NCI-H2196 (cell line): ENCODE data around the gene ATXN7L3.
"Not testable (repeated sequence)": the region's sequence is repeated elsewhere in the genome, so short reads cannot be mapped to it uniquely, and the experiment has no call there.

Experiments used
- DNase-seq: peaks from one replicate; lab custom pipeline; 2025; ENCODE audit not compliant: unreplicated experiment; lab: John Stamatoyannopoulos, UW

ATXN7L3 gene

GRCh38 chr17:44176671-44177501 lies 22.8 kb downstream of the ATXN7L3 start:
- no peak for DNase-seq

DNA sequence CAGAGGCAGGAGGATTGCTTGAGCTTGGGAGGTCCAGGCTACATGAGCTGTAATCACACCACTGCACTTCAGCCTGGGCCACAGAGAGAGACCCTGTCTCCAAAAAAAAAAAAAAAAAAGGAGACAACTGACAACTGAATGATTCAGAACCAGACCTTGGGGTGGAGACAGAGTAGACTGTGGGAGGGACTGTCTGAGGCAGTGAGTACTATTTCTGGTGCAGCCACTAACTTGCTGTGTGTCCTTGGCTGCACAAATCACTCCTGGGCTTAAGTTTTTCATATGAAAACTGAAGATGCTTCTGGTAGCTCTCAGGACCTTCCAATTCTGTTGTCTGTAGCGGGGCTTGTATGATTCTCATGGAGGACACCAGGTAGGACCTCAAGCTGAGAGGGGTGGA lies 23.4 kb downstream of the ATXN7L3 start:
- DNase-seq: no peak

DNA sequence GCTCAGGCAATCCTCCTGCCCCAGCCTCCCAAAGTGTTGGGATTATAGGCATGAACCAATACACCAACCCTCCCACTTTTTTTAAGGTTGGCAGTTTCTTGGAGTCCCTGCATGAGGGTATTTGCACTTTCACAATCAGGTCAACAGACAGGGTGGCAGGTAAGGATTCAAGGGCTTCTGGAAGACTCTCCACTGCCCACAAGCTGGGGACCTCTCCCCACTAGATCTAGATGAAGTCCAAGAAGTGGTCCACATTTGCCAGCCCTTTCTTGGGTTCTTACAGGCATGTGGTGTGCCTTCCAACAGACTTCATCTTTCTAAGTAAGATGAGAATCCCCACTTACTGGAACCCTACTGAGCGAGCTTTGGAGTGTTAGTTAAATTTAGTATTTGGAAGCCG lies 25.3 kb downstream of the ATXN7L3 start:
- no peak for DNase-seq

DNA sequence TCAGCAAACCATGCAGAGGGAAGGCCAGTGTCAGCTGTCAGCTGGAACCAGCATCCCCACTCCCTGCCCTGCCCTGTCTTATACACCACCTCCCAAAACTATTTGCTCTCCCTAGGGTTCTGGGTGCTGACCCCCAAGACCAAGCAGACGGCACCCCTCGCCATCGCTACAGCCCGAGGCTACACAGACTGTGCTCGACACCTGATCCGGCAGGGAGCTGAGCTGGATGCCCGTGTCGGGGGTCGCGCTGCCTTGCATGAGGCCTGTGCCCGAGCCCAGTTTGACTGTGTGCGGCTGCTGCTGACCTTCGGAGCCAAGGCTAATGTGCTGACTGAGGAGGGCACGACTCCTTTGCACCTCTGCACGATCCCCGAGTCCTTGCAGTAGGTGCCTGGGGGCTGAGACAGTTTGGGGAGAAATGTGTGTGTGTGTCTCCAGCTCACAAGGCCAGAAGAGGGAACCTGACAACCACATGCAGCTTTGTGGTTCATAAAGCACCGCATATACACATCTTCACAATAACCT lies 27.7 kb downstream of the ATXN7L3 start:
- no peak for DNase-seq

DNA sequence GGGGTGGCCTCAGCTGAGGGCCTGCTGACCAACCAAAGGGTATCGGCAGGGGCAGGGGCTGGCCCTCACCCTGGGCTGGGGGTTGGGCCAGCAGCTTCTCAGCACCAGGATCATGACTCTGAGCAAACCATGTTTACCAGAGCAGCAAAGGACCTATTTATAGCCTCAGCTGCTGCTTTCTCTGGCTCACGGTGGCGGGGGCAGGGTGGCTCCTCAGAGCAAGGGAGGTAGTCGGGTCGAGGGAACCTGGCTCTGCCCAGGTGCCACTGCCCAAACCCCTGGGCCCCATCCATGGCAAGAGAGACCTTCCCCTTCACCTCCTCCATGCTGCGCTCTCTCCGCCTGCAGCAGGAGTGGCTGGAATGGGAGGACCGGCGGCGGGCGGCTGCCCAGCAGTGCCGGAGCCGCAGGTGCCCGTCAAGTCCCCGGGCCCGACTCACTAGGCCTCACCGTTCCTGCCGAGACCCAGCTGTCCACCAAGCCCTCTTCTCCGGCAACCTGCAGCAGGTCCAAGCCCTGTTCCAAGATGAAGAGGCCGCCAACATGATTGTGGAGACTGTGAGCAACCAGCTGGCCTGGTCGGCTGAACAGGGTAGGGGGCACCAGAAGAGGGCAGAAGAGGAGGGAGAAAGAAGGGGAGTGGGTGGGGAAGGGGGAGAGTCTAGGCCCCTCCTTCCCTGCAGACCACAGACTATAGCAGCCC lies 29.0 kb downstream of the ATXN7L3 start, which contains the start of gene ASB16:
ASB16 (plus strand) TSS at position 206 of the 703 bp plus-strand sequence; CDS start at position 292, 86 bp downstream.
- peak; percentile 41 for DNase-seq

- DNase-seq: no peak
Observed at GRCh38 chr17:44170135-44170498, 29.6 kb downstream of the ATXN7L3 start.

DNA sequence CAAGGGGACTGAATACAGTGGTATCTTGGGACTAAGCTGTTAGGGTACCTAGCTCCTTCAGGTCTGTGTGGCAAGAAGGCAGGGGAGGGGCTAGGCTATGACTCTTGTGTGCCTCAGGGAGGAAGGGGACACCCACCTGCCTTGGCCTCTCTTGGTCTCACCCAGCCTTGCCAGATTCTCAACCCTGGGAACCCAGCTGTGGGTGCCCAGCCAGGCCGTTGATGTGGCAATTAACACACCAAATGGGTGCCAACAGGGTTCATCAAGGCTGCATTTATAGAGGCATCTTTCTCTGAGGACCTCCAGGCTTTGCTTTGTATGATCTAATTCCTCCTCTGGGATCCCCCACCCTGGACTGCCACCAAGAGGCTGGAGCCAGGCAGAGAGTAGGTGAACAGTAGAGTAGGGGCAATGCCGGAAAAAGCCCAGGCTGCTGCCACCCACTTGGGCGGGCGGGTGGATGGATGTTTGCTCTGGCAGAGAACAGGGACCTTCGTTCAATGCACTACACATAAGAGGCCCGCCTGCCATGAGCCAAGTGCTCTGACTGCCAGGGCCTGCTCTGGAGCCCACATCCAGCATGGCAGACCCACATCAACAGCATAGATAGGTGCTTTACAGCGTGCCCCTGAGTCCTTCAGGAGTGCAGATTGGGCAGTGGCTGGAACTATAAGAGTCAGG lies 32.4 kb downstream of the ATXN7L3 start:
- DNase-seq: no peak

- no peak for DNase-seq
Observed at GRCh38 chr17:44164476-44164875, 35.2 kb downstream of the ATXN7L3 start.

GRCh38 chr17:44159519-44160210 lies 40.0 kb downstream of the ATXN7L3 start:
- DNase-seq: no peak

- DNase-seq: peak; percentile 41
Observed at GRCh38 chr17:44155488-44155887, 44.2 kb downstream of the ATXN7L3 start.

GRCh38 chr17:44152875-44153274 lies 46.8 kb downstream of the ATXN7L3 start:
- DNase-seq: no peak

- no peak for DNase-seq
Observed at GRCh38 chr17:44149750-44150329, 49.8 kb downstream of the ATXN7L3 start.

DNA sequence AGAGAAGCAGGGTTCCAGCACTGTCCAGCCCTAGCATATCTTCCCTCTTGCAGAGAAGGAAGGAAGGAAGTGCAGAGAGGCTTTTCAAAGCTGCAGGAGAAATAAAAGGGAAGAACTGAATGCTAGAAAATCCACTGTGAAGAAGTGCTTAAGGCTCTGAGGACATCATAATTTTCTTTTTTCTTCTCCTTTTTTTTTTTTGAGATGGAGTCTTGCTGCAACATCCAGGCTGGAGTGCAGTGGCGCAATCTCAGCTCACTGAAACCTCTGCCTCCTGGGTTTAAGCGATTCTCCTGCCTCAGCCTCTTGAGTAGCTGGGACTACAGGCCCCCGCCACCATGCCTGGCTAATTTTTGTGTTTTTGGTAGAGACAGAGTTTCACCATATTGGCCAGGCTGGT lies 50.6 kb downstream of the ATXN7L3 start:
- DNase-seq: not testable (repeated sequence)

DNA sequence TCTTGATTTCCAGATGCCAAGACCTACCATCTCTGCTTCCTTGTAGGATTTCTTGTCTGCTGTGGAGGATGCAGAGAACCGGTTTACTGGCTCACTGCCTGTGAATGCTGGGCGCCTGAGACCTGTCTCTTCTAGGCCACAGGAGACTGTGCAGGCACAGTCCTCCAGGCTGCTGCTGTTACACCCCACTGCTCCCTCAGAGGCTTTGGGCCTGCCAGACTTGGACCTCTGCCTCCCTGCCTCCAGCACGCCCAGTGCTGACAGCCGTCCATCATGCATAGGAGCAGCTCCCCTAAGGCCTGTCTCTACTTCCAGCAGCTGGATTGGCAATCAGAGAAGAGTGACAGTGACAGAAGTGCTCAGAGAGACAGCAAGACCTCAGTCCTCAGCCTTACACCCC lies 51.9 kb downstream of the ATXN7L3 start:
- DNase-seq: no peak

- no peak for DNase-seq
Observed at GRCh38 chr17:44146375-44147346, 53.0 kb downstream of the ATXN7L3 start.

- DNase-seq: no peak
Observed at GRCh38 chr17:44144966-44145739, 54.5 kb downstream of the ATXN7L3 start.

DNA sequence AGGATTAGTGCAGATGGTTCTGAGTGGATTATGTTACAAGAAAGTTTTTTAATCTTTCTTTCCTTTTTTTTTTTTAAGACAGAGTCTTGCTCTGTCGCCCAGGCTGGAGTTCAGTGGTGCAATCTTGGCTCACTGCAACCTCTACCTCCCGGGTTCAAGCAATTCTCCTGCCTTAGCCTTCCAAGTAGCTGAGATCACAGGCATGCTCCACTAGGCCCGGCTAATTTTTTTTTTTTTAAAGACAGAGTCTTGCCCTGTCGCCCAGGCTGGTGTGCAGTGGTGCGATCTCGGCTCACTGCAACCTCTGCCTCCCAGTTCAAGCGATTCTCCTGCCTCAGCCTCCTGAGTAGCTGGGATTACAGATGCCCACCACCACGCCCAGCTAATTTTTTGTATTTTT lies 55.8 kb downstream of the ATXN7L3 start:
- not testable (repeated sequence) for DNase-seq
